Limb (tissue), 2 donors: Measurements from ENCODE around the gene USP14.
"Not testable (repeated sequence)": the region's sequence is repeated elsewhere in the genome, so short reads cannot be mapped to it uniquely, and the experiment has no call there.

Experiments
- DNase-seq, 2 donors: peaks; one replicate each; pipeline ENCODE4 v3.0.0-alpha.2; 2016; ENCODE audit errors: extremely low spot score in 2 of 2

Gene USP14

DNA sequence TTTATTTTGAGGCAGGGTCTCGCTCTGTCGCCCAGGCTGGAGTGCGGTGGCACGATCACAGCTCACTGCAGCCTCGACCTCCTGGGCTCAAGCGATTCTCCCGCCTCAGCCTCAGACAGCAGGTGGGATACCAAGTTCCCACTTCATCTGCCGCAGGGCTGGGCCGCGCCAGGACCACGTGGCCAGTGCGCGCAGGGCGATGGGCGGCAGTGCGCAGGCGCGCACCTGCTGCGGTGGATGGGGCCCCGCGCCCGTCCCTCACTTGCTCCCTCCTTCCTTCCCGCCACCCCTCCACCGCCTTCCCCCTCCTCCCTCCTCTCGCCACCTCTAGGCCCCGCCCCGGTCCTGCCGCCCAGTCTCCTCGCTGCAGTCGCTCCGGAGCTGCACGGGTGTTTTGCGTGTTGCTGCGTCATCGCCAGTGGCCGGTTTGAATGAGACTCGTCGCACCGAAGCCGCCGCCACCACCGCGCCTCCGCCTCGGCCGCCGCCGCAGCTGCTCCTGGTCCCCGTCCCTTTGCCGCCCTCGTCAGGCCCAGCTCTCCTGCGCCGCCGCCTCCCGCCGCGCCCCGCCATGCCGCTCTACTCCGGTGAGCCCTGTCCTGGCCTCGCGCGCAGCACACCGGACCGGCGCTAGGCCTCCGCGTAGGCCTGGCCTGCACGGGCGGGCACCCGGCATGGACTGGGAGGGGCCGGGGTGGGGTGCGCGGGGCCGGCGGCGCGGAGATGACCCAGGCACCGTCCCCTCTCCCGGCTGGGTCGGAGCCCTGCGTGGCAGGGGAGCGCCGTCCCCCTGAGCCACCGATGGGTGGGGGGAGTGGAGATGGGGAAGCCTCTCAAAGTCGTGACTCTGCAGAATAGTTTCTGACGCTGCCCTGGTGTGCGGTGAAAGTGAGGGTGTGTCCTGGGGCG, at the start of gene USP14:
USP14 (plus strand) TSS at position 430 of the 909 bp plus-strand sequence; CDS start at position 572, 142 bp downstream.
- DNase-seq, result peak; percentile 97

DNA sequence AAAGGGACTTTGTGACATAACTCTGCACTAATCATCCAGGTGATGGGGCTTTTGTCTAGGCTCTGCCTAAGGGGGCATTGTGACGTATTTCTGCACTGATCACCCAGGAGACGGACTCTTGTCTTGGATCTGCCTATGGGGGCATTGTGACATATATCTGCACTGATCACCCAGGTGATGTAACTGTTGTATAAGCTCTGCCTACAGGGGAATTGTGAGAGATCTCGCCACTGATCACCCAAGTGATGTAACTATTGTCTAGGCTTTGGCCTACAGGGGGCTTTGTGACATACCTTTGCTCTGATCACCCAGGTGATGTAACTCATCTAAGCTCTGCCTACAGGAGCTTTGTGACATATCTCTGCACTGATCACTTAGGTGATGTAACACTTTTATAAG, 49.7 kb upstream of the USP14 start:
- not testable (repeated sequence) for DNase-seq

DNA sequence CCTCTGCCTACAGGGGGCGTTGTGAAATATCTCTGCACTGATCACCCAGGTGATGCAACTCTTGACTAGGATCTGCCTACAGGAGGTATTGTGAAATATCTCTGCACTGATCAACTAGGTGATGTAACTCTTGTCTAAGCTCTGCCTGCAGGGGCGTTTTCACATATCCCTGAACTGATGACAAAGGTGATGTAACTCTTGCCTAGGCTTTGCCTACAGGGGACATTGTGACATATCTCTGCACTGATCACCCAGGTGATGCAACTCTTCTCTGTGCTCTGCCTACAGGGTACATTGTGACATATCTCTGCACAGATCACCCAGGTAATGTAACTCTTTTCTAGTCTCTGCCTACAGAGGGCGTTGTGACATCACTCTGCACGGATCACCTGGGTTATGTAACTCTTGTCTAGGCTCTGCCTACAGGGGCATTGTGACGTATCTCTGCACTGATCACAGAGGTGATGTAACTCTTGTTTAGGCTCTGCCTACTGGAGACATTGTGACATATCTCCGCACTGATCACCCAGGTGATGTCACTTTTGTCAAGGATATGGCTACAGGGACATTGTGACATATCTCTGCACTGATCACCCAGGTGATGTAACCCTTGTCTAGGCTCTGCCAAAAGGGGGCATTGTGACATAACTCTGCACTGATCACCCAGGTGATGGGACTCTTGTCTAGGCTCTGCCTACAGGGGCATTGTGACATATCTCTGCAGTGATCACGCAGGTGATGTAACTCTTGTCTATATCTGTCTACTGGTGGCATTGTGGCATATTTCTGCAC, 49.0 kb upstream of the USP14 start:
- not testable (repeated sequence) for DNase-seq

DNA sequence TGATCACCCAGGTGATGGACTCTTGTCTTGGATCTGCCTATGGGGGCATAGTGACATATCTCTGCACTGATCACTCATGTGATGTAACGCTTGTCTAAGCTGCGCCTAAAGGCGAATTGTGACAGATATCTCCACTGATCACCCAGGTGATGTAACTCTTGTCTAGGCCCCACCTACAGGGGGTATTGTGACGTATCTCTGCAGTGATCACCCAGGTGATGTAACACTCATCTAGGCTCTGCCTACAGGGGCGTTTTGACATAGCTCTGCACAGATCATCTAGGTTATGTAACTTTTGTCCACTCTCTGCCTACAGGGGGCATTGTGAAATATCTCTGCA, 48.5 kb upstream of the USP14 start:
- DNase-seq, result not testable (repeated sequence)

DNA sequence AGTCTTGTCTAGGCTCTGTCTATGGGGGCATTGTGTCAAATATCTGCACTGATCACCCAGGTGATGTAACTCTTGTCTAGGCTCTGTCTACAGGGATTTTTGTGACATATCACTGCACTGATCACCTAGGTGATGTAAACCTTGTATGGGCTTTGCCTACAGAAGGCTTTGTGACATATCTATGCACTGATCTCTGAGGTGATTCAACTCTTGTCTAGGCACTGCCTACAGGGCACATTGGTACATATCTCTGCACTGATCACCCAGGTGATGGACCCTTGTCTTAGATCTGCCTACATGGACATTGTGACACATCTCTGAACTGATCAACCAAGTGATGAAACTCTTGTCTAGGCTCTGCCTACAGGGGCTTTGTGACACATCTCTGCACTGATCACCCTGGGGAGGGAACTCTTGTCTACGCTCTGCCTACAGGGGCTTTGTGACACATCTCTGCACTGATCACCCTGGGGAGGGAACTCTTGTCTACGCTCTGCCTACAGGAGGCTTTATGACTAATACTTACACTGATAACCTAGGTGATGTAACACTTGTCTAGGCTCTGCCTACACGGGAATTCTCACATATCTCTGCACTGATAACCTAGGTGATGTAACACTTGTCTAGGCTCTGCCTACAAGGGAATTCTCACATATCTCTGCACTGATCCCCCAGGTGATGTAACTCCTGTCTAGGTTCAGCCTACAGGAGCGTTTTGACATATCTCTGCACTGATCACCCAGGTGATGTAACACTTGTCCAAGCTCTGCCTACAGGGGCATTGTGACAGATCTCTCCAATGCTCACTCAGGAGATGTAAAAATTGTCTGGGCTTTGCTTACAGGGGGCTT, 47.8 kb upstream of the USP14 start:
- DNase-seq, result not testable (repeated sequence)

DNA sequence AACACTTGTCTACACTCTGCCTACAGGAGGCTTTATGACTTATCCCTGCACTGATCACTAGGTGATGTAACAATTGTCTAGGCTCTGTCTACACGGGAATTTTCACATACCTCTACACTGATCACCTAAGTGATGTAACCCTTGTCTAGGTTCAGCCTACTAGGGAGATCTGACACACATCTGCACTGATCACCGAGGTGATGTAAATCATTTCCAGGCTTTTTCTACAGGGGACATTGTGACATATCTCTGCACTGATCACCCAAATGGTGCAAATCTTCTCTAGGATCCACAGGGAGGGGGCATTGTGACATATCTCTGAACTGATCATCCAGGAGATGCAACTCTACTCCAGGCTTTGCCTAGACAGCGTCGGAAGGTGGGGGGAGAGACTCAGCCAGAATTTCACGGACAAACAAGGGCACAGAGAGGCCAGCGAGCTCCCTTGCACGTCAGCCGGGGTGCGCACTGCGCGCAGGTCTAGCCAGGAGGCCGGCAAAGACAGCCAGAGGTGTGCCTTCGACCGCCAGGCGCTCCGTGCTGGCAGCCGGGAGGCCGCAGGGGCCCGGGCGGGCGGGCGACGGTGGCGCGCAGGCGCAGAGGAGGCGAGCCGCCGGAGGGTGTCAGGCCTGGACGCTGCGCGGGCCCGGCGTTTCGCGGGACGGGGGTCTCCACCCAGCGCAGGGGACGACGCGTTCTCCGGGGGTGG, 46.9 kb upstream of the USP14 start:
- DNase-seq, result peak; percentile 56 to 81

DNA sequence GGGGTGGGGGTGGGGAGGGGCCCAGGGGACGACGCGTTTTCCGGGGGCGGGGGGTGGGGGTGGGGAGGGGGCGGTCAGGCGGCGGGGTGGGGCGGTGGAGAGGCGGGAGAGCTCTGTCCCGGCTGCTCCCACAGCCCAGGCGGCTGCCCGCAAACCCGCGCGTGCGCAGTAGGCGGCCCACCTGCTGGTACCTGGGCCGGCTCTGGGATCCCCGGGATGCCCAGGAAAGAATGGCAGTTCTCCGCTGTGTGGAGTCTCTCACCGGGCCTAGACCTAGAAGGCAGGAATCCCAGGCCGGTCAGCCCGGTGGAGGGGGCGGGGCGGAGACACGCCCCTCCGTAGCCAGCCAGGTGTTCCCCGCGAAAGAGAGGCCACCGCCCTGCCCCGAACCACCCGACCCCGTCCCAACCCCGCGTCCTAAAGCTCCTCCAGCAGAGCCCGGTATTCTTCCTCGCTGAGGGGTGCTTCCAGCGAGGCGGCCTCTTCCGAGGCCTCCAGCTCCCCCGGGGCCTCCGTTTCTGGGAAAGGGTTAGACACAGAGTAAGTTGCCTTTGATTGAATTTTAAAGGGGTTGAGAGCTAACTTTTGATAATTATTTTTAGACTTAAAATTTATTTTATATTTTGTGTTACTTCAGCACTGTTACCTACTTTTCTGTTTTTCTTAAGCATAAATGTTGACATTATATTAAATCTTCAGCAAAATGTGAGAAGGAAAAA, 46.2 kb upstream of the USP14 start:
- not testable (repeated sequence) for DNase-seq

DNA sequence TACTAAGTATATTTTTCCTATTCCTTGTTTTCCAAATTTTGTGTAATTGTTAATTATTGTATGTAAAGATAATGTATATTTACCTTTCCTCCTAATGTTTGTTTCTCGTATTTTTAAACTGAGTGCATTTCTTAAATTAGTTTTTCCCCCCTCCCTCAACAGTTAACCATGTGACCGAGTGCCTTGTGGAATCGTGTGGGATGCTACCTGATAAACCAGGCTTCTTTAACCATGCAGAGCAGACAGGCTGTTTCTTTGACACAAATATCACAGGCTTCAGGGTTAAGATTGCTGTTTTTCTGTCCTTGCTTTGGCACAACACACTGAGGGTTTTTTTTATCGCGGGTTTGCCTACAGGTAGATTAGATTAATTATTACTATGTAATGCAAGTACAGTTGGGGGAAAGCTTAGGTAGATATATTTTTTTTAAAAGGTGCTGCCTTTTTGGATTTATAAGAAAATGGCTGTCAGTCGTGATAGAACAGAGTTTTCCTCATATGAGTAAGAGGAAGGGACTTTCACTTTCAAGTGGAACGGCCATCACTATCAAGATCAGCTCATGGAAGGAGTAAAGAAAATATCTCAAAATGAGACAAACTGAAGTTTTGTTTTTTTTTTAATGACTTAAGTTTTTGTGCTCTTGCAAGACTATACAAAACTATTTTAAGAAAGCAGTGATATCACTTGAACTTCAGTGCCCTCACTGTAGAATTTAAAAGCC, 37.7 kb upstream of the USP14 start:
- not testable (repeated sequence) for DNase-seq

DNA sequence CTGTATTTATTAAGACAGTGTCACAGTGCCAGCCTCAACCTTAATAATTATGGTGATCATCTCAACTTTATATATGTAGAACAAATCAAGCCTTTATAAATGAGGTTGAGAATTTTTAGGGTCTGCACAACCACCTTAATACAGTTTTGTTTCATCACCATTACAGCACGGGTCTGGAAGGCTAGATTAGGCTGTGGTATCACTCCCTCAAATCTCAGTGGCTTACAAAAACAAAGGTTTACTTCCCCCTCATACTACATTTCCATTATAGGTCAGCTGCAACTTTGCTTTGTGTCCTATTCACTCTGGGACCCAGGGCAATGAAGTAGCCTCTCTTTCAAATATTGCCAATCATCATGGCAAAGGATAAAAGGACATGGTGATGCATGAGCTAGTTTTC, 23.3 kb upstream of the USP14 start:
- no peak for DNase-seq

DNA sequence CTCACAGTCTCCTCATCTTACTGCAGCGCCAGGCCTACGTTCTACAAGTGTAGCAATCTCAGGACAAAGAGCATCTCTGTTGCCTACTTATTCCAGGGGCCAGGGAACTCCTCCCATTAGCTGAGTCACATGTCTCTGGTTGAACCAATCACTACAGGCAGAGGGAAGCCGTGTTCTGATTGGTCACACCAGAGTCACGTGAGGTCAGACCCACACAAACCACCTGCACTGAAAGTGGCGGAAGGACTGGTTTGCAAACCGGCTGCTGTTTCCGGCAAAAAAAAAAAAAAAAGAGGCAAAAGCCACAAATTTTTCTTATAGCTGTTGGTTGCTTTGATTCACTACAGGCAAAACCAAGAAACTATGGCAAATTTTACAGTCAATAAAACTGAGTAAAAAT, 21.9 kb upstream of the USP14 start:
- no peak for DNase-seq

DNA sequence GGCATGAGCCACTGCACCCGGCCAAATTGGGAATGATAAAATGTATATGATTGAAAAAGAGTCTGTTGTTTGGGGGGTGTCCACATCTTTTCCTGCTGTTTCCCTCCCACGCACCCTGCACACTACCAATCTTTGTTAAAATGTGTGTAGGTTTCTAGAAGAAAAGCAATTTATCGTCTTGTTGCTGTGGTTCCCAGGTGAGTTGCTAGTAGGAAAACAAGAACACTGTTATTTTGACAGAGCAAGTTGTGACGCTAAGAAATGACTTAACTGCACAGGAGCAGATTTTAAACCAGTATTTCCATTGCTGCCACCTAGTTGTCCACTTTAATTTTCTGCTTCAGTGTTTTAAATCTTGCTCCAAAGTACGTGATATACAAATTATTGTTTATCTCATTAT, 21.0 kb upstream of the USP14 start:
- DNase-seq, result no peak

DNA sequence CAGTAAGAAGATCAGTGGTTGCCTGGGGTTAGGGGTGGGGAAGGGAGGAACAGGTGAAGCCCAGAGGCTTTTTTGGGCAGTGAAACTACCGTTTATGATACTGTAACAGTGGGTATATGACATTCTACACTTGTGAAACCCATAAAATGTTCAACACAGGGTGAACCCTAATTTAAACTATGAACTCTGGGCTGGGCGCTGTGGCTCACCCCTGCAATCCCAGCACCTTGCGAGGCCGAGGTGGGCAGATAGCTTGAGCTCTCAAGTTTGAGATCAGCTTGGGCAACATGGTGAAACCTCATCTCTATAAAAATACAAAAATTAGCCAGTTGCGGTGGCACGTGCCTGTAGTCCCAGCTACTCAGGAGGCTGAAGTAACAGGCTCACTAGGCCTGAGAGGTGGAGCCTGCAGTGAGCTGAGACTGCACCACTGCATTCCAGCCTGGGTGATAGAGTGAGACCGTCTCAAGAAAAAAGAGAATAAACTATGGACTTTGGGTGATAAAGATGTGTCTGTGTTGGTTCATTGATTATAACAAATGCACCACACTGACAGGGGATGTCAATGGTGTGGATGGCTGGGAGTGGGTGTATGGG, 17.6 kb upstream of the USP14 start:
- DNase-seq, result no peak

DNA sequence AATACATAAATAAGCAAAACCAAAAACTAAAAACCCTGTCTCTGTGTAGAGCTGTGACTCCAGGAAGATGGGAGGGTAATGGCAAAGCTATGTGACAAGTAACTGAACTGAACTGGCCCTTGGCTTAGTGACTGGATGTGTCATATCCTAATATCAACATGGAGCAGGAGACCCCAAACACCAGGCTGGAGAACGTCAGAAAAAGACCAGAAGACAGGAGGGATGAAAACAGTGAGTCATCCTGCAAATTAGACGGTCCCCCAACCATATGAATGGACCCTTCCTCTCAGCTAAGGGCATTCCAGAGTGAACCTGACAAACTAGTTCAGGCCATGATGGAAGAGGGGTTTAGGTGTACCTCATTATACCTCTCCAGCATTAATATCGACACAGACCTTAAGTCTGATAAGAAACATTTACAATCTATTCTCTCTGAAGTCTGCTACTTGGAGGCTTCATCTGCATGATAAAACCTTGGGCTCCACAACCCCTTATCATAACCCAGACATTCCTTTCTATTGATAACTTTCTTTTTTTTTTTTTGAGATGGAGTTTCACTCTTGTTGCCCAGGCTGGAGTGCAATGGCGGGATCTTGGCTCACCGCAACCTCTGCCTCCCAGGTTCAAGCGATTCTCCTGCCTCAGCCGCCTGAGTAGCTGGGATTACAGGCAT, 15.6 kb upstream of the USP14 start:
- DNase-seq, result not testable (repeated sequence)

DNA sequence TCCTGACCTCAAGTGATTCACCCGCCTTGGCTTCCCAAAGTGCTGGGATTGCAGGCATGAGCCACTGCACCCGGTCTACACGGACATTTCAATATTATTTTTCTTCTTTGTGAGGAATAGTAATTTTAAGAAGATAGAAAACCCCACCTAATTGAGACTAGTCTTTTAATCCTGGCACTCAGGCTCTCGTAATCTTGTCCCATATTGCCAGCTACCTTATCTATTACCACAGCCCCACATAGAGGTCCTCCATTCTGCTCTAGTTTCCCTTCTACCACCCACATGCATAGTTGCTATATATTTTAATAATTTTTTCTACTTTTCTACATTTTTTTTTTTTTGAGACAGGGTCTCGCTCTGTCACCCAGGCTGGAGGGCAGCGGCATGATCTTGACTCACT, 9.5 kb upstream of the USP14 start:
- DNase-seq, result no peak

DNA sequence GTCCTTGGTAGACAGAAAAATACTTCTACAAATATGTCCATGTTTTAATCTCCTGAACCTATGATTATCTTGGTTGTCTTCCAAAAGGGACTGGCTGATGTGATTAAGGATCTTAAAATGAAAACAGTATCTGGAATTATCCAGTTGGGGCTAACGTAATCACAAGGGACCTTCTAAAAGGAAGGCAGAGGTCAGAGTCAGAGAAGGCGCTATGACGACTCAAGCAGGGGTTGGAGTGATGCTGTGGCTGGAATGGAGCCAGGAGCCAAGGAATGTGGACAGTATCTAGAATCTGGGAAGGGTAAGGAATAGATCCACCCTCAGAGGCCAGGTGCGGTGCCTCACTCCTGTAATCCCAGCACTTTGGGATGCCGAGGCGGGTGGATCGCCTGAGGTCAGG, 4.2 kb upstream of the USP14 start:
- no peak for DNase-seq

DNA sequence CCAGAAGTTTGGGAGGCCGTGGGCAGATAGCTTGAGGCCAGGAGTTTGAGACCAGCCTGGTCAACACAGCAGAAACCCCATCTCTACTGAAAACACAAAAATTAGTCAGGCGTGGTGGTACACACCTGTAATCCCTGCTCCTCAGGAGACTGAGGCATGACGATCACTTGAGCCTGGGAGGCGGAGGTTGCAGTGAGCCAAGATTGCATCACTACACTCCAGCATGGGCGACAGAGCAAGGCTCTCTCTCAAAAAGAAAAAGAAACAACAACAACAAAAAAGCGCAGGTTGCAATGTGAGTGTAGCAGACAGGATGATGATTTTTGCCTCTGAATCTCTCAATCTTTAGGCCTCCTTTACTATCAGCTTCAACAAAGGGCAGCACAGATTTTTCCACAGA, 2.7 kb upstream of the USP14 start:
- no peak for DNase-seq

DNA sequence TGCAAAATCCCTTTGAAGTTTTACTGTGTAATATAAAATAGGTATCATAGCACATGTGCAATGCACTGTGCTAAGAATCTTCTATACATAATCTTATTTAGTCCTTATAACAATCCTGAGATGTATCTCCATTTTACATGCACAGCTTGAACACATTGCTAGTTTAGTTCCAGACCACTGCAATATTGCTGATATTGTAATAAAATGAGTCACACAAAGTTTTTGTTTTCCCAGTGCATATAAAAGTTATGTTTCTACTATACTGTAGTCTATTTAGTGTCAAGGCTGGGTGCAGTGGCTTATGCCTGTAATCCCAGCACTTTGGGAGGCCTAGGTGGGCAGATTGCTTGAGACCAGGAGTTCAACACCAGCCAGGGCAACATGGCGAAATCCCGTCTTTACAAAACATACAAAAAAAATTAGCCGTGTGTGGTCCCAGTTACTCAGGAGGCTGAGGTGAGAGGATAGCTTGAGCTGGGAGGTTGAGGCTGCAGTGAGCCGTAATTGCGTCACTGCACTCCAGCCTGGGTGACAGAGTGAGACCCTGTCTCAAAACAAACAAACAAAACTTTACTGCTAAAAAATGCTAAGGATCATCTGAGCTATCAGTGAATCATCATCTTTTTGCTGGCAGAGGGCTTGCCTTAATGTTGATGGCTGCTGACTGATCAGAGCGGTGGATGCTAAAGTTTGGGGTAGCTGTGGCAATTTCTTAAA, 1.7 kb upstream of the USP14 start:
- DNase-seq, result no peak

DNA sequence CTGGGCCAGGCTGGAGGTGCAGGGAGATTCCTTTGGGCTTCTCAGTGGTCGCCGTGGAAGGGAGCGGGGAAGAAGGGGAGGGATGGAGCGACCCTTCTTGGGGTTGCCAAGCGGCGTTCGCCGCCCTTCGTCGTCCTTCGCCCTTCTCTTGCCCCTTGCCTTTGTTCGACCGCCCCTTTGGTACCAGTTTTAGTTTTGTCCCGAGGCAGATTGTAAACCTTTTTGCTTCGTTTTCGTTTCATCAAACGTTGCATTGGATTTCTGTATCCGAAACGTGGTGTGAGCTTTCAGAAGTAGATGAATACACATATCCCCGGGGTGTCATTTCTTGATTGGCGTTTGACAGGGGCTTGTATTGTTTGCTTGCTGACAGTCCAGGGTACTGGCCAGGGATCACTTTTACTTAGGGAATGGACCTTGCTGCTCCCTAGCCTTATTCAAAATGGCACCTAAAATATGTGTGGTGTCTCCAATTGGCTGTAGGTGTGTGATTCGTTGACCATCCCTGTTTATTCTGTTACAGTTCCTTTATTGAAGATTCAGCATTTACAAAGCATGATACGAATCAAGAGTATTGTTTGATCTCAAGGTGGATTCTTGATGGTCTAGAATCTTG, 788 bp downstream of the USP14 start:
- peak in 1 of 2 donors; percentile 4 for DNase-seq
